Activated CD8-positive, alpha-beta memory T cell treated with anti-CD3 and anti-CD28 coated beads for 4 hours (primary cell): ENCODE measurements around the gene PPP6R3.

Source experiments
- DNase-seq, 2 donors: peaks; one replicate each; pipeline ENCODE4 v3.0.0-alpha.2; 2020; ENCODE audit warnings: low read depth in 2 of 2

The PPP6R3 gene

GRCh38 chr11:68651208-68651984 is 190.8 kb downstream of the PPP6R3 start:
- DNase-seq, result no peak

DNA sequence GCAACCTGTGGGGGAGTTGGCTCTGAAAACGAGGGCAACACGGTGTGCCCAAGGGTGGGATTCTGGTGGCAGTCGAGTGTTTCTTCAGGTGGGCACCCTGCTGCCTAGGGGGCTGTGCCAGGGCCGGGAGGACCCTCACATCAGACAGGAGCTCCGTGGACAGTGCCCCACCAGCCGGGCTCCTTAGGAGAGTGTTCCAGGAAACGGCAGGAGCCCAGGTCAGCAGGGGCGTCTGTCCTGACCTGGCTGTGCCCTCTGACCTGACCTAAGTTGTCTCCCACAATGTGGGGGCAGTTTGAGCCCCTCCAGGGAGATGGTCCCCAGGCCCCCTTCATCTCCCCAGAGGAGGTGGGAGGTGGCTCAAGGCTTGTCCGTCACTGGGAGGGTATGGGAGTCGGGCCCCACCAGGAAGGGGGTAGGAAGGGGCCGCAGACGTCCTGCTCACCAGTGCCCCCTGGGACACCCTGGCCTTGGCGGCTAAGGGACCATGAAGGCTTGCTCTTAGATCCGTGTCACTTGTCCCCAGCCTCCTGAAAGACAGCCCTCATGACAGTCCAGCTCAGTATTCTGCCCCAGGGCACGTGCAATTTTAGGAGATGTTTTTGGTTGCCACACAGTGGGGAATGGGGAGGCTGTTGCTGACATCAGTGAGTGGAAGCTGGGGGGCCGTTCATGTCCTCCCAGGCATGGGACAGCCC is 191.6 kb downstream of the PPP6R3 start:
- no peak for DNase-seq

- no peak for DNase-seq
Measured at GRCh38 chr11:68652683-68653156, 192.2 kb downstream of the PPP6R3 start.

DNA sequence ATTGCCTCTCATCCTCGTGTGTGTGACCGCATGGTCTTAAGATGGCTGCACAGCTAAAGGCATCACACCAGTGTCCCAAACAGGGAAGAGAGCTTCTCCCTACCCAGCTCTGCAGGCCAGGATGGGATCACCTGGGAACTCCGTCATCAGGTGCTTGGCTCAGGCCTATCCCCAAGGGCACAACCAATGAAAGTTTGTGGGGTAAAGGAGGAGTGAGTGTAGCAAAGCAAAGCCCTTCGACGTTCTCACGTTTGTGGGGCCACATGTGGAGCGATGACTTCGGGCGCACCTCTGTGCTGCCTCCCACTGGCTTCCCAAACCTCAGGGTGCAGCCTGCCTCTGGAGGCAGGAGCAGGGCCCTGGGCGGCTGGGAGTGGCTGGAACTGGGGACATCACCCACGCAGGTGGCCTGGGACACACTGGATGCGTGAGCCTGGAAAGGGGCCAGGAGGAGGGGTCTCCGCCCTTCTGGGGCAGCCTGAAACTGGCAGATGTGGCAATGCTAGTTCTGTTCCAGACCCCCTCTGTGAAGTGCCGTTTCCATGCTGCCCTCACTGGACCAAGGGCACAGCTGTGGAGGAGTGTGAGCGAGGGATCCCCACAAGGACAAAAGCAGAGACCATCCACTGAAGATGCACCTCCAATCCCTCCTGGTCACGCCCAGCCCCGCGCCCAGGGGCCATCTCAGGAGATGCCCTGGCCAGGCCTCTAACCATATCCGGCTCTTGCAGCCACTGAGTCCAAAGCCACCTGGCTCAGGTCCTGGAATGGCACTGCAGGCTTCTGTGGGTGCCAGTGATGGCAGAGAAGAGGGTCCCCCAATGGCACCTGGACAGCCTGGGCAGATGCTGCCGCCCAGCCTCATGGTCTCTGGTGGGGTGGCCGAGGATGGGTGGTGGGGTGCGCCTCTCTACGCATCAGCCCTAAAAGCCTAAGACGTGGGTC is 193.2 kb downstream of the PPP6R3 start:
- DNase-seq, result no peak

DNA sequence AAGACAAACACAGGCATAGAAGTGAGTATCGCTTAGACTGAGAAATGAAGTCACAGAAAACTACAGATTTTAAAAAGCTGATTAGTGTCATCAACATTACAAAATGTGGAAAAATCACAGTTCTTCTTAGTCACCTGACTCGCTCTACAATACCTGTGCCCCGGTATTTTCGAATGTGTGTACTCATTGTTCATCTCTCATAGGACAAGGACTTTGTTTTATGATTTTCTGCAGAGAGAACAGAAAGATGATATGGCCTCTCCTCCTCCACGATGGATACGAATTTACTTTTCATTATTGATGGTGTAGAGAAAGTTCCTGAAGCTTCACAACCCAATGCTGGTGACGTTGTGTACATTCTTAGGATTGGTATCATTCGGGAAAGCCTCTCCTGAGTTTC is 194.4 kb downstream of the PPP6R3 start:
- no peak for DNase-seq

- DNase-seq, result no peak
Measured at GRCh38 chr11:68655406-68655805, 194.9 kb downstream of the PPP6R3 start.

- no peak for DNase-seq
Measured at GRCh38 chr11:68655806-68656205, 195.3 kb downstream of the PPP6R3 start.

GRCh38 chr11:68657021-68657780 is 196.6 kb downstream of the PPP6R3 start:
- DNase-seq, result no peak

DNA sequence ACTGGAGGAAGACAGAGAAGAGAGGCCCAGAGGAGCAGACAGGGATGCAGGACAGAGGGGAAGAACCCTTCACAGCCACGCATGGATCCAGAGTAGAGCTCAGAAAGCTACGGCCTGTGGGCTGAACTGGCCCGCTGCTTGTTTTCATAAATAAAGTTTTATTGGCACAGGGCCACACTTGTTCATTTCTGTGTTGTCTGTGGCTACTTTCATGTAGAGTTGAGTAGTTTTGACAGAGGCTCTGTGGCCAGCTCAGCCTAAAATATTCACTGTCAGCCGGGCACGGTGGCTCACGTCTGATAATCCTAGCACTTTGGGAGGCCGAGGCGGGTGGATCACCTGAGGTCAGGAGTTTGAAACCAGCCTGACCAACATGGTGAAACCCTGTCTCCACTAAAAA is 197.5 kb downstream of the PPP6R3 start:
- no peak for DNase-seq

- no peak for DNase-seq
Measured at GRCh38 chr11:68658661-68659060, 198.1 kb downstream of the PPP6R3 start.

DNA sequence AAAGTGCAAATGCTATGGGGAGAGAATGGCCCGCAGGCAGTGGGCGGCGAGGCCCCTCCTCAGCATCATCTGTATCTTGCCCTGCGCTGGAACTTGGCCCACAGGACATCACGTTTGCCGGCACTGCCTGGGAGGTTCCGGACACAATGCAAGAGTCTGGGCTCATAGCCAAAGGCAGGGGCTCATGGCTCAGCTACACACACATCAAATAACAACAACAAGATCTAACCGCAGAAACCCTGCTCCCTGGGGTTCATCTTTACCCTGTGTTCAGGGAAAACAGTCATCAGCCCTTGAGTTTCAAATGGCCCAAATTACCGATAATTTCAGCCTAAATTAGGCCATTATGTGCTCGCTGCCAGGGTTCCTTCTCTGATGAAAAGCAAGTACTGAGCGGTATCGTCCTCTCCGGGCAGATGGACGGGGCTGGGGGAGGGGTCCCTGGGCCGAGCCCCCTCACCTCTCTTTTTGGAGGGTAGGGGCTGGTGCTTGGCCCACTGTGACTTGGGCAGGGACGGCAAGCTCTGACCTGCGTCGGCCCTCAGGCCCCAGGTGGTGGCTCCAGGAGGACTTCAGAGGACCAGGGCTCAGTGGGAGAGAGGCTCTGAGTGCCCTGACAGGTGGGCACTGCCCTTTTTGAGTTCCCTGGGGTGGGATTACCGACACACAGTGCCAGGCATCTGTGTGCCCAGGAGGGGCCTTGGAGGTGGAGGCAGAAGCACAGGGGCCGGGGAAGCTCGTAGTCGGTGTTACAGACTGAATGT is 198.8 kb downstream of the PPP6R3 start:
- DNase-seq, result no peak

DNA sequence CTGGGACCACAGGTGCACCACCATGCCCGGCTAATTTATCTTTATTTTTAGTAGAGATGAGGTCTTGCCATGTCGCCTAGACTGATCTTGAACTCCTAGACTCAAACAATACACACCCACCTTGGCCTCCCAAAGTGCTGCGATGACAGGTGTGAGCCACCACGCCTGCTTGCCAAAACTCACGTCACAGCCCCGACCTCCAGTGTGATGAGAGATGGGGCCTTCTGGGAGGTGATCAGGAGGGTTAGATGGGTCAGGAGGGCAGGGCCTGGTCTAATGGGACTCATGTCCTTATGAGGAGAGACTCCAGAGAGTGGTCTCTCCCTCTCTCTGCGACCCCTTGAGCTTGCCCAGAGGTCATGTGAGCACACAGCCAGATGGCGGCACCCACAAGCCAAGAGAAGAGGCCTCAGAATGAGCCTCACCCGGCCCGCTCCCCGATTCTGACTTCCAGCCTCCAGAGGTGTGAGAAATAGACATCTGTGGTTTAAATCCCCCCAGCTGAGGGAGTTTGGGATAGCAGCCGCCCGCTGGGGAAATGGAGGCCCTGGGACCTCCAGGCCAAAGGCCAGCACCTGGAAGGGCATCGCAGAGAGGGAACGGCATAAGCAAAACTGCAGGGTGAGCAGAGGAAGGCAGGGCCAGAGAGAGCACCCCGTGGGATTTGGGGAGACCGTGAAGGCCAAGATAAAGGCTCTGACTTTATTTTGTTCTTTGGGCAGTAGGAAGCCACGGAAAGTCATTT is 199.7 kb downstream of the PPP6R3 start:
- no peak for DNase-seq

- DNase-seq, result no peak
Measured at GRCh38 chr11:68661014-68661413, 200.5 kb downstream of the PPP6R3 start.

- DNase-seq, result no peak
Measured at GRCh38 chr11:68661697-68662603, 201.4 kb downstream of the PPP6R3 start.

GRCh38 chr11:68663482-68664010 is 203.0 kb downstream of the PPP6R3 start:
- no peak for DNase-seq

- DNase-seq, result no peak
Measured at GRCh38 chr11:68664141-68664540, 203.6 kb downstream of the PPP6R3 start.

- DNase-seq, result no peak
Measured at GRCh38 chr11:68664906-68665305, 204.4 kb downstream of the PPP6R3 start.
